Measurements from ENCODE around the gene MMP24OS.

GRCh38 chr20:35316086-35316485 is 38.2 kb upstream of the MMP24OS start:
- TF ChIP-seq POLR2AphosphoS5 (IDR thresholded peaks at IDR 0.05; ENCODE audit: low read depth) = no peak
- no peak for TF ChIP-seq REST (IDR thresholded peaks at IDR 0.05; ENCODE audit: insufficient replicate concordance, low read depth)
- no peak for TF ChIP-seq CTCF (IDR thresholded peaks at IDR 0.05; ENCODE audit: insufficient read depth, low read length)
- TF ChIP-seq SPI1 (IDR thresholded peaks at IDR 0.05; ENCODE audit: borderline replicate concordance, low read depth) = no peak
- TF ChIP-seq GABPA (IDR thresholded peaks at IDR 0.05; ENCODE audit: low read depth) = no peak
